Left ventricle myocardium superior (tissue), 1 donor: ENCODE results near the gene PPP1R16B. TPM values are rescaled to one million over a fixed set of nuclear protein-coding genes. Genes with fewer than 3 reads are reported as not detected.
A peak's percentile ranks its signal among the peaks of the same experiment; 100 is the strongest.
"Not testable (repeated sequence)": the region's sequence is repeated elsewhere in the genome, so short reads cannot be mapped to it uniquely, and the experiment has no call there.

Experiments
- ATAC-seq: fragments of 200-7000 bp; cut with Tn5 transposase; one replicate; pipeline ENCODE4 v1.9.1; 2020; ENCODE audit warnings: mild to moderate bottlenecking, moderate library complexity
- DNase-seq: peaks from one replicate; pipeline ENCODE4 v3.0.0-alpha.2; 2020
- intact Hi-C: fragments of 100-400 bp; cut with micrococcal nuclease; formaldehyde crosslinking; loops from one replicate; pipeline ENCODE4 v1.11.0; 2022
- total RNA-seq: library from RNA; stranded (reverse); fragmentation: NEBNext Ultra II Directional; extraction: Animal tissue kit (Norgen Biotek cat#: 25700); gene quantifications from one replicate; pipeline ENCODE4 v1.2.1, GENCODE V29; 2021
- donor health status: DM: no; HTN: yes; CAD: no; lungs with severe emphysema.

Gene PPP1R16B
- total RNA-seq, 1 donor from 2014 or later, result 9.4 TPM

- intact Hi-C loops, result no loop called here
- ATAC-seq (peak; percentile 35), DNase-seq (no peak)
These were observed 15.1 kb upstream of the PPP1R16B start for GRCh38 chr20:38790200-38791053.

DNA sequence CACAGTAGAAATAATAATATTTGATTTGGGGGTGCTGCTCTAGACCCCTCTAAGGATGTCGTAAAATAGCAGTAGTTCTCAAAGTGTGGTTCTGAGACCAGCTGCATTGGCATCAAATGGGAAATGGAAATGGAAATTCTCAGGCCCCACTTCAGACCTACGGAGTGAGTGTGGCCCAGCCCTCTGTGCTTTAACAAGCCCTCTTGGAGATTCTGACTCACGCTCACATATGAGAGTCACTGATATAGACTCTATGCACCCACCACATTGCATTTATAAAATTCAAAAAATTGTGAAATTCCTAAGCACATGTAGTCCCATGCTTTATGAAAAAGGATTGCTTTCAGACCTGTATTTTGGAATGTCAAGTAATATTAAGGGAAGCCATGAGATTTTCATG, 14.2 kb upstream of the PPP1R16B start:
- intact Hi-C loops, result no loop called here

GRCh38 chr20:38791940-38792339, 13.6 kb upstream of the PPP1R16B start:
- no peak for DNase-seq
- ATAC-seq, result no peak
- intact Hi-C loops, result no loop called here

More for the DNA sequence above, 14.2 kb upstream of the PPP1R16B start:
- DNase-seq (no peak), ATAC-seq (no peak)

GRCh38 chr20:38794057-38794456, 11.4 kb upstream of the PPP1R16B start:
- DNase-seq, ATAC-seq, intact Hi-C loops: not testable (repeated sequence)

DNA sequence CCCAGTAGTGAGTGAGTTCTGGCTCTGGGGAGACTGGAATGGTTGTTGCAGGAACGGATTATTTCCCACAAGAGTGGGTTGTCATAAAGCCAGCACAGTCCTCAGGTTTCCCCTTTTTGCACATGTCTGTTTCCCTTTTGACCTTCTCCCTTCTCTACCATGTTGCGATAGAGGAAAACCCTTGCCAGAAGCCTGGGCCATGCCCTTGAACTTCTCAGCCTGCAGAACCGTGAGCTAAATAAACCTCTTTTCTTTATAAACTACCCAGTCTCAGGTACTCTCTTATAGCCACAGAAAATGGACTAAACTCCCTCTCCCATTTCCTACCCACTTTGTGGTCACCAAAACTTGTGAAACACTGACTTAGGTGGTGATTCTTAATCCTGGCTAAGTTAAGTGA, 7.2 kb upstream of the PPP1R16B start:
- DNase-seq (no peak), ATAC-seq (no peak)
- intact Hi-C loops, result no loop called here

GRCh38 chr20:38799203-38799602, 6.3 kb upstream of the PPP1R16B start:
- DNase-seq (no peak), ATAC-seq (peak; percentile 65)
- intact Hi-C loops, result no loop called here

- ATAC-seq (no peak), DNase-seq (no peak)
- intact Hi-C loops, result no loop called here
These were observed 4.6 kb upstream of the PPP1R16B start for GRCh38 chr20:38800882-38801281.

- DNase-seq (no peak), ATAC-seq (no peak)
- intact Hi-C loops, result no loop called here
These were observed 1.3 kb upstream of the PPP1R16B start for GRCh38 chr20:38804221-38804620.

DNA sequence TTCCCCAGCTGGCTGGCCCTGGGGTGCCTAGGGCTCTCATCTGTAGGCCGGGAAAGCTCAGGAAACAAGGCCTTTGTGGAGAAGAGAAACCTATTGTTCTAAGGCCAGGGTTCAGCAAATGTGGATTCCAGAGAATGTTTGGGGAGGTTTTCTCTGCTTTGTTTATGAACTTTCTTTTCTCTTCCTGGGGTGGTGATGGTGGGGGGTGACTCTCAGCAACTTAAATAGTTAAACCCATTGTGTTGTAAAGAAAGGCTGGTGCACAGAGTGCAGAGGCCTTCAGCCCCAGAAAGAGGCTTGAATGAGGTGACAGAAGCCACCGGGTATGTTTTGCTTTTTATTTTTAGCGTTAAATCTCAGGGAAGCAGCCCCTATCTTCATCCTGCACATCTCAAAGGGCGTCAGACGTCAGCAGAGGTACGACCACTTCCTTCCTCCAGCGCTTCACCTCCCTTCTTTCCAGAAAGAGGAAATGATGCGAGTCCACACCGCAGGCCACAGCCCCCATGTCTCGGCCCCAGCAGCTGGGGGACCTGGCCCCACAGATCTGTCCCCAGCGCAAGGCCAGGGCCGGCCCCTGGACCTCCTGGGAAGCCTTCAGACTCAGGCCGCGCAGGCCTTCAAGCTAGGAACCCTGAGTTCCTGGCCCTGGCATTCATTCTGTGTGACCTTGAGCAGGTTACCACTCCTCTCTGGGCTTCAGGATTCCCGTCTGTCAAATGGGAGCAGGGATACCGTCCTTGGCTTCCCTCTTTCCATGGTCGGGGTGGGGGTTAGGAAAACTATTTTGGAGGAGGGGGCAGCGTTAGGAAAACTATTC, 605 bp upstream of the PPP1R16B start:
- DNase-seq (no peak), ATAC-seq (peak; percentile 20)
- intact Hi-C loops, result no loop called here

GRCh38 chr20:38805958-38806854, 709 bp downstream of the PPP1R16B start:
- ATAC-seq (peak; percentile 55), DNase-seq (peak; percentile 39)
- intact Hi-C loops, result no loop called here

GRCh38 chr20:38806855-38807655, 1.6 kb downstream of the PPP1R16B start:
- DNase-seq (no peak), ATAC-seq (no peak)
- intact Hi-C loops, result no loop called here

- intact Hi-C loops, result no loop called here
- no peak for DNase-seq
- ATAC-seq, result no peak
These were observed 4.4 kb downstream of the PPP1R16B start for GRCh38 chr20:38809942-38810341.

- ATAC-seq (no peak), DNase-seq (no peak)
- intact Hi-C loops, result no loop called here
These were observed 5.6 kb downstream of the PPP1R16B start for GRCh38 chr20:38810926-38811630.

GRCh38 chr20:38811769-38812168, 6.3 kb downstream of the PPP1R16B start:
- ATAC-seq, result no peak
- intact Hi-C loops, result no loop called here
- no peak for DNase-seq

GRCh38 chr20:38812182-38812581, 6.7 kb downstream of the PPP1R16B start:
- intact Hi-C loops, result no loop called here
- peak; percentile 51 for ATAC-seq
- DNase-seq, result no peak

DNA sequence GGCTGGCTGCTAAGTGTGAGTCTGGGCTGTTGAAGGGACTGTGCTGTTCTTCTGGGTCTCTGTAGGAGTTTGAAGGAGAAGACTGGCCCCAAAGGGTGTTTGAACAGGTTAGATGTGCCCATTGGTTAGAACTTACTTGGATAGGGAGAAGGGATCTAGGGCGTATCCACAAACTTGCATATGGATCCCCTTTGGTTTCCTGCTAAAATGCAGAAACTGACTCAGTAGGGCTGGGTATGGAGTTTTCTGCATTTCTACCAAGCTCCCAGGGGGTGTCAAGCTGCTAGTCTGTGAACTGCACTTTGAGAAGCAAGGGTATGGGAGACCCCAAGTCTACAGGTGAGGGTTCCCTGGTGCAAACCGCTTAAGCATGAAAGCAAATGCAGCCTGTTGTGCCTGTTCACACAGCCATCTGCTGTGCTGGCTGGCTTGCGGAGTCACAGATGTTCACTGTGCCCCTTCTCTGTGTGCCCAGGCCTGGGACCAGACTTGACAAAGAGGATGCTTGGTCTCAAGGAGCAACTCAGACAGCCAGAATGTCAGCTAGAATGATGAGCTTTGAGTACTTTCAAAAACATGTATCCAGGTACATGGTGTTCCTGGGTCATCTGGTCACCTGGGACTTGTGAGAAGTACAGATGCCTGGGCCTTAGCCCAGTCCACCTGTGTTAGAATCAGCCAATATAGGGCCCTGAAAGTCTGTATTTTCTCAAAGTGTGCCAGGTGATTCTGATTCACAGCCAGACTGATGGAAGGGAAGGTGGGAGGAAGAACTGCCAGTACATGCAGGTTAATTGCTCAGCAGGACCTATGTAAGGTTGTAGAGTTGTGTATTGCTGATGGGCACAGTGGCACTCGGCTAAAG, 7.4 kb downstream of the PPP1R16B start:
- ATAC-seq (no peak), DNase-seq (no peak)
- intact Hi-C loops, result no loop called here

GRCh38 chr20:38813574-38813962, 8.1 kb downstream of the PPP1R16B start:
- DNase-seq, intact Hi-C loops, ATAC-seq: not testable (repeated sequence)
